ENCODE measurements around the gene DMKN.

DNA sequence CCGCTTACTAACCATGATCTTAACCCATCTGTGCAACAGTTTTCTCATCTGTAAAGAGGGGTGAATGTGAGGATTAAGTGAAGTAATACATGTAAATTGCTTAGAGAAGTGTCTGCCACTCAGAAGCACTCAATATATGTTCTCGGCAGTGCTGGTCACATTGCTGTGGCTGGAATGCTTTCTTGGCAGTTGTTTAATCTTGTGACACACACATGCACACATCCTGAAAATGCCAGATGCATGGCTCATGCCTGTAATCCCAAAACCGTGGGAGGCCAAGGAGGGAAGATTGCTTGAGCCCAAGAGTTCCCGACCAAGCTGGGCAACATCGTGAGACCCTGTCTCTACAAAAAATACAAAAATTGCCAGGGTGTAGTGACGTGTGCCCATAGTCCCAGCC, 4.9 kb upstream of the DMKN start:
- no peak for TF ChIP-seq POLR2A (IDR thresholded peaks at IDR 0.05)
- TF ChIP-seq, protein P1, sequence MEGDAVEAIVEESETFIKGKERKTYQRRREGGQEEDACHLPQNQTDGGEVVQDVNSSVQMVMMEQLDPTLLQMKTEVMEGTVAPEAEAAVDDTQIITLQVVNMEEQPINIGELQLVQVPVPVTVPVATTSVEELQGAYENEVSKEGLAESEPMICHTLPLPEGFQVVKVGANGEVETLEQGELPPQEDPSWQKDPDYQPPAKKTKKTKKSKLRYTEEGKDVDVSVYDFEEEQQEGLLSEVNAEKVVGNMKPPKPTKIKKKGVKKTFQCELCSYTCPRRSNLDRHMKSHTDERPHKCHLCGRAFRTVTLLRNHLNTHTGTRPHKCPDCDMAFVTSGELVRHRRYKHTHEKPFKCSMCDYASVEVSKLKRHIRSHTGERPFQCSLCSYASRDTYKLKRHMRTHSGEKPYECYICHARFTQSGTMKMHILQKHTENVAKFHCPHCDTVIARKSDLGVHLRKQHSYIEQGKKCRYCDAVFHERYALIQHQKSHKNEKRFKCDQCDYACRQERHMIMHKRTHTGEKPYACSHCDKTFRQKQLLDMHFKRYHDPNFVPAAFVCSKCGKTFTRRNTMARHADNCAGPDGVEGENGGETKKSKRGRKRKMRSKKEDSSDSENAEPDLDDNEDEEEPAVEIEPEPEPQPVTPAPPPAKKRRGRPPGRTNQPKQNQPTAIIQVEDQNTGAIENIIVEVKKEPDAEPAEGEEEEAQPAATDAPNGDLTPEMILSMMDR (IDR thresholded peaks at IDR 0.05 in 8 of 11, conservative IDR thresholded peaks at IDR 0.05 in 3 of 11), result no peak

Measured in spleen (tissue), 7 donors.